ENCODE measurements around the gene CACNA1D.

The CACNA1D gene

DNA sequence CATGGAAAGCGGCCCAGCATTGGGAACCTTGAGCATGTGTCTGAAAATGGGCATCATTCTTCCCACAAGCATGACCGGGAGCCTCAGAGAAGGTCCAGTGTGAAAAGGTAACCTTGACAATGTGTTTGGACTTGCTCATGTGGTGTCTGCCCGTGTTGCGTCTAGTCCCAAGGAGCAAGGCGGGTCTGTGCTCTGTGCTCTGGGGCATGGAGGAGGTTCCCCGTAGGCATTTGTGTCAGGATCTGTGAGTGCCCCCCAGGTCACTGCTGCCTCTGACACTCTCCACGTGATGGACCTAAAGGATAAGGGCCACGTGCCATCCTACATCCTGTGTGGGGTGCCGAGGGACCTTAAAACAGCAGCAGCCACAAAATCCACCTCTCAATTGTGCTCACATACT lies 306.9 kb downstream of the CACNA1D start:
- TF ChIP-seq, protein P1, sequence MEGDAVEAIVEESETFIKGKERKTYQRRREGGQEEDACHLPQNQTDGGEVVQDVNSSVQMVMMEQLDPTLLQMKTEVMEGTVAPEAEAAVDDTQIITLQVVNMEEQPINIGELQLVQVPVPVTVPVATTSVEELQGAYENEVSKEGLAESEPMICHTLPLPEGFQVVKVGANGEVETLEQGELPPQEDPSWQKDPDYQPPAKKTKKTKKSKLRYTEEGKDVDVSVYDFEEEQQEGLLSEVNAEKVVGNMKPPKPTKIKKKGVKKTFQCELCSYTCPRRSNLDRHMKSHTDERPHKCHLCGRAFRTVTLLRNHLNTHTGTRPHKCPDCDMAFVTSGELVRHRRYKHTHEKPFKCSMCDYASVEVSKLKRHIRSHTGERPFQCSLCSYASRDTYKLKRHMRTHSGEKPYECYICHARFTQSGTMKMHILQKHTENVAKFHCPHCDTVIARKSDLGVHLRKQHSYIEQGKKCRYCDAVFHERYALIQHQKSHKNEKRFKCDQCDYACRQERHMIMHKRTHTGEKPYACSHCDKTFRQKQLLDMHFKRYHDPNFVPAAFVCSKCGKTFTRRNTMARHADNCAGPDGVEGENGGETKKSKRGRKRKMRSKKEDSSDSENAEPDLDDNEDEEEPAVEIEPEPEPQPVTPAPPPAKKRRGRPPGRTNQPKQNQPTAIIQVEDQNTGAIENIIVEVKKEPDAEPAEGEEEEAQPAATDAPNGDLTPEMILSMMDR (IDR thresholded peaks at IDR 0.05; ENCODE audit: low read depth, low read length), result no peak
- DNase-seq (ENCODE audit: extremely low read depth, low read depth), result no peak

DNA sequence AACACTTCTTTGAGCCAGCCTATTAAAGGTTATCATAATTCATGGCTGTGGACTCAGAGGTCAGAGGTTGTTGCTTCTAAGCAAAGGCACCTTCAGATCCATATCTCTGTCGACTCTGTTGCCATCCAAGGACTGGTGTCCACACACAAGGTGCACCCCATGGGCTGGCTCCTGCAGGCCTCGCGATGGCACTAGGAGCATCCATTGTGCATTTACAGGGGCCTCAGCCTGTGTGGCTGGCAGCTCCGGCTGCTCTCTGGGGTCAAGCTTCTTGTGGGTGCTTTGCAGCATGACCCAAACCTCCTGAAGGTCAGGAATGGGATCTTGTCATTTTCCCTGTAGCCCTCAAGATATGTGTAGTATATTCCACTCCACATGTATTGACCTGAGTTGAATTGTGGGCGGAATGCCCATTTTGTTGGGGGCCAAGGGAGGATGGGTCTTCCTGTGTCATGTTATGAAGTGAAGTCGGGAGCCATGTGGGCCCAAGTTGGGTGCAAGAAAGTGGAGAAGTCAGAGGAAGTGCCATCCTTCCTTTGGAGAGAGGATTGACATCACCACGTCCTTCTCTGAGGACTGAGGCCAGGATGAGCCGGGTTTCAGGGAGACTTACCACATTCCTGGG lies 308.0 kb downstream of the CACNA1D start:
- no peak for DNase-seq (ENCODE audit: extremely low read depth, low read depth)
- TF ChIP-seq, protein P1 (IDR thresholded peaks at IDR 0.05; ENCODE audit: low read depth, low read length), result no peak

DNA sequence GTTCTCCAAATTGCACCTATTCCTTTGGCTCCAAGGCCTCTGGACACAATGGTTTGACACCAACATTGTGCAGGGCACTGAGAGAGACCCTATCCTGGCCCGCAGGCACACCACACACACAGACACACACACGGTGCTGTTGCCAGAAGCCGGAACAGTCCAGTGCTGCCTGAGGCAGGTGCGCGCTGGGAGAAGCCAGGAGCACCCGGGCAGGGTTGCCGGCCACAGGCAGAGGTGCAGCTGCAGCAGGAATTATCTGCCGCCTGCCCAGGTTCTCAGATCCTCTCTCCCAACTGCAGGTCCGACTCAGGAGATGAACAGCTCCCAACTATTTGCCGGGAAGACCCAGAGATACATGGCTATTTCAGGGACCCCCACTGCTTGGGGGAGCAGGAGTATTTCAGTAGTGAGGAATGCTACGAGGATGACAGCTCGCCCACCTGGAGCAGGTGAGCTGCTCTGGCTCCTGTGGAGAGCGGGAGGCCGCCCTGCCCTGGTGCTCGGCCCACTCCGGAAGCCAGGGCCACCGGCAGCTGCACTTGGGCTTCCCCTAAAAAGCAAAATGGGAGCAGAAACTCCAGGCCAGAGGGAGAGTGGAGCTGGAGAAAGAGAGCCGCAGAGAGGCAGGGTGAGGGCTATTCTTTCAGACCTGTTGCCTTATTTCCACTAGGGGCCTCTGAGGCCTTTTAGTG lies 308.9 kb downstream of the CACNA1D start:
- DNase-seq (ENCODE audit: extremely low read depth, low read depth), result no peak

DNA sequence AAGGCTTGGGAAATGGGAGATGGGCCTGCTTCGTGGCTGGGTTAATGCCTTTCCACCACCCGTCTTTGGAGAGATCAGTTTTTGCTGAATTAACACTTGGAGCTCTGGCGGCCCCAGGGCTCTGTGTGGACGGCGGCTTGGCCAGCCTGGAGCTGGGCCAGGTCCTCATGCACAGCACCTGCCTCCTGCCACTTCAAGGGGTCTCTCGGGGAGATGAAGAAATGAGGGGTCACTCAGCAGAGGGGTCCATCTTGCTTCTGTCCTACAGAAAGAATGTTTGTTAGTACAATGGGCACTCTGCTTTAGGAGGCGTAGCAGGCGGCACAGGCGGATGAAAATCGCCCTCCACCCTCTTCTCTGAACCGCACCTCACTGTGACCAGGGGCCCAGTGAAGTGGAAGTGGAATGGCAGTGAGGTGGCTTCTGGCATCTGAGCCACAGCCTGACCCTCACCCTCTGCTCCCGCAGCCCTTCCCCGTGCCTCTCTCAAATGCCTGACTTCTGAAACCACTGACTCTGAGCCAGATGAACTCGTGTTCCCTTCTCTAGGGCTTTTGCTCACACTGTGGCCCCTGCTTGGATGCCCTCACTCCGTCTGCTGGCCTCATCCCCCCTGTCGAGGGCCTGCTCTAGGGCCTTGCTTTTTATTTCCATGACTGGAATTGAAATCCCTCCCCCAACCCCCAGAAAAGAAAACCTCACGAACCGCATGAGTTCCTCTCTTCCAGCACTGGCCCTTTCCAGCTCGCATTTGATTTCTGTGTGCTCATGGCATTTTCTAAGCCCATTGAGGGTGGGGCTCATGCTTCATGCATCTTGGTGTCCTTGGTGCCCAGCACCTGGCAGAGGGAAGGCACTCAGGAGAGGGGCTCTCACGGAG lies 309.6 kb downstream of the CACNA1D start:
- no peak for DNase-seq (ENCODE audit: extremely low read depth, low read depth)
- TF ChIP-seq, protein P1 (IDR thresholded peaks at IDR 0.05; ENCODE audit: low read depth, low read length), result no peak

More for the DNA sequence above, 308.9 kb downstream of the CACNA1D start:
- TF ChIP-seq, protein P1 (IDR thresholded peaks at IDR 0.05; ENCODE audit: low read depth, low read length), result no peak

DNA sequence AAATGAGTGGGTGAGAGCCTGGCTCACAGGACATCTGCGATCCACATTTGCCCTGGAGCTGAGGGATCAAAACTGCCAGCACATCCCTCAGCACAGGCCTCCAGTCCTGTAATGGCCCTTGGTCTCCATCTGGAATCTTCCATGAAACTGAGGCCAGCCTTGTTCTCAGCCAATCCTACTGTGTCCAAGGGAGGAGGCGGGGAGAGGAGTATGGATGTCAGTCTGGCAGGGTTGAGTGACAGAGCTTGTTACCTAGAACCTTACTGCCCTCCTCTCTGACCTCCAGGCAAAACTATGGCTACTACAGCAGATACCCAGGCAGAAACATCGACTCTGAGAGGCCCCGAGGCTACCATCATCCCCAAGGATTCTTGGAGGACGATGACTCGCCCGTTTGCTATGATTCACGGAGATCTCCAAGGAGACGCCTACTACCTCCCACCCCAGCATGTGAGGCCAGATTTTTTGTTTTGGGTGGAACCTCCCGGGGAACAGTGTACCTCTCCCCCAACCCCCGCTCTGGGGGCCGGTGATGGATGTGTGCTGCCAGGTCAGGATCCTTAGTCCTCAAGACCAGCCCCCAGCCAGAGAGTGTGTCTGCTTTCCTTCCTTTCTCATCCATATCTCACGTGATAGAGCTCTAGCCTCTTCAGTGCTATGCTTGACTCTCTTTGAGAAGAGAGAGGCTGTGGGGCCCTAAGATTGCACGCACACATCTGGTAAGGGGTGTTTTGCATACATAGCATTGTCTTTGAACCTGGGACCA lies 310.5 kb downstream of the CACNA1D start:
- DNase-seq (ENCODE audit: extremely low read depth, low read depth), result peak; percentile 28
- TF ChIP-seq, protein P1 (IDR thresholded peaks at IDR 0.05; ENCODE audit: low read depth, low read length), result no peak

DNA sequence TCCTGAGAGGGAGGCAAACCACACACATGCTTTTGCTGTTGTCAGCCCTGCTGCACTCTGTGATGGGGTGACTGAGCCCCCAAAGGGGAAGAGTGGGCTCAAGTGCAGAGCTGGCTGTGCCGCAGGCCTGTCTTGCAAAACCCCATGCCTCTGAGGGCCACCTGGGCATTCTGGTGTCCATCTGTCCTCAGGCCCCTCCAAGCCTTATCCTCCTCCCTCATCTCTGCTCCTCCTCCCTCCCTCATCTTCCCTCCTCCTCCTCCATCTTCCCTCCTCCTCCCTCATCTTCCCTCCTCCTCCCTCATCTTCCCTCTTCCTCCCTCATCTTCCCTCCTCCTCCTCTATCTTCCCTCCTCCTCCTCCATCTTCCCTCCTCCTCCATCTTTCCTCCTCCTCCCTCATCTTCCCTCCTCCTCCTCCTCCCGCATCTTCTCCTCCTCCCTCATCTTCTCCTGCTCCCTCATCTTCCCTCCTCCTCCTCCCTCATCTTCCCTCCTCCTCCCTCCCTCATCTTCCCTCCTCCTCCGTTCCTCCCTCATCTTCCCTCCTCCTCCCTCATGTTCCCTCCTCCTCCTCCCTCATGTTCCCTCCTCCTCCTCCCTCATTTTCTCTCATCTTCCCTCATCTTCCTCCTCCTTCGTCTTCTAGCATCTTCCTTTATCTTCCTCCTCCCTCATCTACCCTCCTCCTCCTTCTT lies 311.2 kb downstream of the CACNA1D start:
- TF ChIP-seq, protein P1 (IDR thresholded peaks at IDR 0.05; ENCODE audit: low read depth, low read length), result no peak
- no peak for DNase-seq (ENCODE audit: extremely low read depth, low read depth)

Measured in AG09319 (cell line).